Spleen (tissue), 11 donors: ENCODE results near the gene APLF. TPM values are rescaled to one million over a fixed set of nuclear protein-coding genes. Genes with fewer than 3 reads are reported as not detected.

ENCODE experiments used
- DNase-seq: peaks from one replicate; pipeline ENCODE4 v3.0.0-alpha.2; 2020
- H3K27ac ChIP-seq, 8 donors: fragments of 200-600 bp; sonication (generic) in 7 of 8; 1 replicate in 4 of 8; 2 replicates in 4 of 8; pipeline versions ENCODE4 v1.5.0 to v1.8.0; 2016 to 2021; ENCODE audit warnings: inconsistent platforms in 4 of 8, mild to moderate bottlenecking in 4 of 8, moderate library complexity in 1 of 8
- H3K27me3 ChIP-seq, 7 donors: fragments of 200-600 bp; sonication (generic) in 6 of 7; replicated peaks in 1 of 7; 1 replicate in 4 of 7; 2 replicates in 3 of 7; pipeline versions ENCODE4 v1.5.0 to v1.8.0; 2016 to 2021; ENCODE audit warnings: inconsistent platforms in 3 of 7, mild to moderate bottlenecking in 1 of 7
- H3K36me3 ChIP-seq, 6 donors: fragments of 200-600 bp; sonication (generic) in 5 of 6; 1 replicate in 4 of 6; 2 replicates in 2 of 6; pipeline versions ENCODE4 v1.5.0 to v1.8.0; 2016 to 2021; ENCODE audit warnings: inconsistent platforms in 2 of 6
- H3K4me1 ChIP-seq, 6 donors: fragments of 200-600 bp; sonication (generic) in 5 of 6; 1 replicate in 3 of 6; 2 replicates in 3 of 6; pipeline versions ENCODE4 v1.5.0 to v1.8.0; 2016 to 2021; ENCODE audit warnings: inconsistent platforms in 3 of 6
- H3K4me3 ChIP-seq, 8 donors: fragments of 200-600 bp; sonication (generic) in 7 of 8; 1 replicate in 4 of 8; 2 replicates in 4 of 8; pipeline versions ENCODE4 v1.5.0 to v1.8.0; 2016 to 2021; ENCODE audit warnings: inconsistent platforms in 4 of 8, mild to moderate bottlenecking in 4 of 8, moderate library complexity in 2 of 8
- H3K9me3 ChIP-seq, 8 donors: fragments of 200-600 bp; sonication (generic) in 7 of 8; 1 replicate in 4 of 8; 2 replicates in 4 of 8; pipeline versions ENCODE4 v1.5.0 to v1.8.0; 2016 to 2021; ENCODE audit warnings: inconsistent platforms in 4 of 8
- CTCF ChIP-seq, 11 experiments: fragments of 200-600 bp in 7 of 11; fragments of 450-650 bp in 4 of 11; sonication (generic) in 4 of 11; IDR thresholded peaks in 8 of 11; conservative IDR thresholded peaks in 3 of 11; 1 replicate in 7 of 11; 2 replicates in 4 of 11; pipeline versions ENCODE4 v1.4.0 to v1.8.0; 2016 to 2021; ENCODE audit warnings: antibody characterized with exemption in 11 of 11, inconsistent platforms in 4 of 11, mild to moderate bottlenecking in 1 of 11
- POLR2A ChIP-seq, 3 donors: fragments of 450-650 bp; IDR thresholded peaks; one replicate each; pipeline ENCODE4 v1.5.1; 2017; ENCODE audit warnings: antibody characterized with exemption in 3 of 3, mild to moderate bottlenecking in 1 of 3
- POLR2AphosphoS5 ChIP-seq, 3 donors: sonication (generic); formaldehyde crosslinking; IDR thresholded peaks; one replicate each; pipeline ENCODE4 v1.5.1; 2017; ENCODE audit warnings: antibody characterized with exemption in 3 of 3
- WGBS, 5 donors: extraction: QIAGEN DNeasy Blood & Tissue Kit in 3 of 5; methylation state at CpG; one replicate each; pipeline versions ENCODE4 v1.1.5 to v1.1.7; 2013 to 2018; 5-methylcytosine and 5-hydroxymethylcytosine counted together
- intact Hi-C: fragments of 100-400 bp; cut with DNase I; formaldehyde crosslinking; loops from one replicate; pipeline ENCODE4 v1.15.0; 2023; ENCODE audit warnings: low total_unique reads
- polyA plus RNA-seq, 3 donors: library from polyadenylated mRNA; stranded (reverse); fragments of 200-250 nt; gene quantifications; one replicate each; pipeline ENCODE4 v1.2.1, GENCODE V29; 2013
- total RNA-seq, 7 donors: library from RNA; depleted of rRNA in 3 of 7; stranded (reverse); fragments of >200 nt in 3 of 7; fragmentation: NEBNext Ultra II Directional in 4 of 7; extraction: Animal tissue kit (Norgen Biotek cat#: 25700) in 4 of 7; gene quantifications; one replicate each; pipeline versions ENCODE4 v1.1.0 to v1.2.1, GENCODE V29; 2016 to 2021
- donor health status: healthy with polysubstance abuse.
- donor health status: DM: no; HTN: no; CAD: no; lungs with moderate emphysema.
- donor health status: DM: no; HTN: no; CAD: no.
- donor health status: Bipolar disorder and iron deficiency.
- donor health status: healthy.
- donor health status: DM: no; HTN: no; CAD: no.
- donor health status: DM: yes; HTN: yes; CAD: no.

Gene APLF
- total and polyA plus RNA-seq, 10 donors = 1.1 to 7.2 (median 5.0) TPM

- WGBS, 5 donors = 85 to 100% (median 96%) methylated on average over 1 of the region's 1 CpG
- Histone ChIP-seq H3K27ac (no peak overlapping the region), H3K4me3 (no peak overlapping the region), H3K27me3 (no peaks in the 10 kb centered on the region), H3K4me1 (peaks cover 0 to 11% (median 7%) of the 10 kb centered on the region in 6 donors), H3K9me3 (no peaks in the 10 kb centered on the region), H3K36me3 (peaks cover 0 to 7% (median 0%) of the 10 kb centered on the region in 6 donors)
- intact Hi-C loops = loop anchor here (10.0 kb wide), 1 partner anchor 95 kb away; no protein-coding TSS in a partner anchor
- TF ChIP-seq POLR2AphosphoS5 (IDR thresholded peaks at IDR 0.05) (no peak), POLR2A (IDR thresholded peaks at IDR 0.05) (no peak)
- no peak for DNase-seq
Measured at GRCh38 chr2:68589963-68590362, 122.6 kb downstream of the APLF start.

- H3K9me3 ChIP-seq = no peaks in the 10 kb centered on the region
- no peaks in the 10 kb centered on the region for H3K27me3 ChIP-seq
- H3K4me3 ChIP-seq = no peak overlapping the region
- TF ChIP-seq POLR2AphosphoS5 (IDR thresholded peaks at IDR 0.05) (no peak), CTCF (IDR thresholded peaks at IDR 0.05 in 8 of 11, conservative IDR thresholded peaks at IDR 0.05 in 3 of 11) (no peak), POLR2A (IDR thresholded peaks at IDR 0.05) (no peak)
- peaks cover 0 to 13% (median 9%) of the 10 kb centered on the region in 6 donors for H3K4me1 ChIP-seq
- intact Hi-C loops = no loop called here
- H3K27ac ChIP-seq = no peak overlapping the region
- WGBS, 5 donors = 90 to 100% (median 95%) methylated on average over 1 of the region's 1 CpG
- peaks cover 0 to 7% (median 0%) of the 10 kb centered on the region in 6 donors for H3K36me3 ChIP-seq
- no peak for DNase-seq
Measured at GRCh38 chr2:68590702-68591101, 123.3 kb downstream of the APLF start.

- H3K4me1 ChIP-seq = peaks cover 0 to 13% (median 9%) of the 10 kb centered on the region in 6 donors
- intact Hi-C loops = no loop called here
- H3K4me3 ChIP-seq = no peak overlapping the region
- 87 to 97% (median 90%) methylated on average over 4 of the region's 4 CpGs for WGBS, 5 donors
- H3K9me3 ChIP-seq = no peaks in the 10 kb centered on the region
- no peaks in the 10 kb centered on the region for H3K27me3 ChIP-seq
- no peak for DNase-seq
- peaks cover 0 to 7% (median 0%) of the 10 kb centered on the region in 6 donors for H3K36me3 ChIP-seq
- H3K27ac ChIP-seq = no peak overlapping the region
- no peak for TF ChIP-seq POLR2AphosphoS5 (IDR thresholded peaks at IDR 0.05)
- TF ChIP-seq CTCF (IDR thresholded peaks at IDR 0.05 in 8 of 11, conservative IDR thresholded peaks at IDR 0.05 in 3 of 11) = no peak
- TF ChIP-seq POLR2A (IDR thresholded peaks at IDR 0.05) = no peak
Measured at GRCh38 chr2:68591225-68591624, 123.8 kb downstream of the APLF start.

GRCh38 chr2:68594041-68594440, 126.7 kb downstream of the APLF start:
- Histone ChIP-seq H3K9me3 (no peaks in the 10 kb centered on the region), H3K27ac (no peak overlapping the region), H3K4me3 (no peak overlapping the region), H3K4me1 (peaks cover 0 to 13% (median 9%) of the 10 kb centered on the region in 6 donors), H3K36me3 (no peaks in the 10 kb centered on the region), H3K27me3 (no peaks in the 10 kb centered on the region)
- 48 to 86% (median 64%) methylated on average over 1 of the region's 1 CpG for WGBS, 5 donors
- intact Hi-C loops = no loop called here
- no peak for DNase-seq
- TF ChIP-seq POLR2A (IDR thresholded peaks at IDR 0.05) = no peak
- no peak for TF ChIP-seq CTCF (IDR thresholded peaks at IDR 0.05 in 8 of 11, conservative IDR thresholded peaks at IDR 0.05 in 3 of 11)
- TF ChIP-seq POLR2AphosphoS5 (IDR thresholded peaks at IDR 0.05) = no peak
